SK-MEL-5 (cell line): ENCODE measurements around the gene ARPC5L. TPM values are rescaled to one million over a fixed set of nuclear protein-coding genes. Genes with fewer than 3 reads are reported as not detected.
"Not testable (repeated sequence)": the region's sequence is repeated elsewhere in the genome, so short reads cannot be mapped to it uniquely, and the experiment has no call there.

Source experiments
- DNase-seq: peaks from one replicate; pipeline ENCODE4 v3.0.0-alpha.2; 2016; ENCODE audit warnings: low read depth, low spot score
- in situ Hi-C: cut with HindIII; loops from 2 replicates; pipeline ENCODE4 v1.10.0; 2016; ENCODE audit warnings: low sequenced_read_pairs, high pct_unique_total_duplicates, low pct_unique_long_range_greater_than_20kb
- polyA plus RNA-seq, 2 experiments: library from polyadenylated mRNA; depleted of rRNA; stranded (reverse); fragments of >200 nt; gene quantifications; 2 replicates each; pipeline ENCODE4 v1.2.3, GENCODE V29; 2015
- total RNA-seq: library from RNA; depleted of rRNA; stranded (reverse); fragments of >200 nt; shearing (Covaris generic); gene quantifications from 2 replicates; pipeline ENCODE4 v1.2.3, GENCODE V29; 2014; rRNA removed

The ARPC5L gene
- 28.1 and 30.3 TPM in 2 replicates for total RNA-seq
- polyA plus RNA-seq (2015; cell fraction: cytosol; rRNA removed) = 60.0 and 63.7 TPM in 2 replicates
- polyA plus RNA-seq (2015; cell fraction: nucleus; rRNA removed) = 37.5 and 42.0 TPM in 2 replicates

GRCh38 chr9:124861342-124862229, at the start of gene ARPC5L, which contains the start of gene RPL35:
TSS of gene ARPC5L (plus strand) at chr9:124862130. CDS start at chr9:124869291, 7,161 bp downstream.
TSS of gene RPL35 (minus strand) at chr9:124861957. CDS start at chr9:124861912, 45 bp downstream.
- in situ Hi-C loops = no loop called here
- peak; percentile 90 for DNase-seq

GRCh38 chr9:124812441-124812876, 49.5 kb upstream of the ARPC5L start:
- in situ Hi-C loops = no loop called here
- DNase-seq = peak; percentile 52

GRCh38 chr9:124813041-124813440, 48.9 kb upstream of the ARPC5L start:
- DNase-seq = no peak
- in situ Hi-C loops = no loop called here

GRCh38 chr9:124813501-124814163, 48.3 kb upstream of the ARPC5L start:
- no peak for DNase-seq

DNA sequence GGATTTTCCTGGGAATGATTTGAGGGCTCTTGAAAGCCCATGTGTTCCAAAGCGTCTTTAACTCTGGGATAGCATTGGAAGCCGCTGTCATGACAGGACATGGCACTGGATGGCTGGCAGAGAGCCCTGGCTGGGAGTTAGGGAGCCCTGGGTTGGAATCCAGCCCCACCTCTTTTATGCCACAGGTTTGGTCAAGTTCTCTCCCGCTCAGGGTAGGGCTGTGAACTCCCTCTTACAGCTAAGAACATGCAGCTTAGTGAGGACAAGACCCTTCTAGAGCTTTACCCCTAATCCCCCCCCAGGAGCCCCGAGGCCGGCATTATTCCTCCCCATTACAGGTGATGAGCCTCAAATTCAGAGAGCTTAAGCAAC, 47.8 kb upstream of the ARPC5L start:
- in situ Hi-C loops = no loop called here
- no peak for DNase-seq

More at GRCh38 chr9:124813501-124814163, 48.3 kb upstream of the ARPC5L start:
- in situ Hi-C loops = no loop called here

GRCh38 chr9:124815601-124816000, 46.3 kb upstream of the ARPC5L start:
- in situ Hi-C loops = no loop called here
- DNase-seq = no peak

- peak; percentile 61 for DNase-seq
- in situ Hi-C loops = no loop called here
Observed at GRCh38 chr9:124818431-124819281, 43.3 kb upstream of the ARPC5L start.

DNA sequence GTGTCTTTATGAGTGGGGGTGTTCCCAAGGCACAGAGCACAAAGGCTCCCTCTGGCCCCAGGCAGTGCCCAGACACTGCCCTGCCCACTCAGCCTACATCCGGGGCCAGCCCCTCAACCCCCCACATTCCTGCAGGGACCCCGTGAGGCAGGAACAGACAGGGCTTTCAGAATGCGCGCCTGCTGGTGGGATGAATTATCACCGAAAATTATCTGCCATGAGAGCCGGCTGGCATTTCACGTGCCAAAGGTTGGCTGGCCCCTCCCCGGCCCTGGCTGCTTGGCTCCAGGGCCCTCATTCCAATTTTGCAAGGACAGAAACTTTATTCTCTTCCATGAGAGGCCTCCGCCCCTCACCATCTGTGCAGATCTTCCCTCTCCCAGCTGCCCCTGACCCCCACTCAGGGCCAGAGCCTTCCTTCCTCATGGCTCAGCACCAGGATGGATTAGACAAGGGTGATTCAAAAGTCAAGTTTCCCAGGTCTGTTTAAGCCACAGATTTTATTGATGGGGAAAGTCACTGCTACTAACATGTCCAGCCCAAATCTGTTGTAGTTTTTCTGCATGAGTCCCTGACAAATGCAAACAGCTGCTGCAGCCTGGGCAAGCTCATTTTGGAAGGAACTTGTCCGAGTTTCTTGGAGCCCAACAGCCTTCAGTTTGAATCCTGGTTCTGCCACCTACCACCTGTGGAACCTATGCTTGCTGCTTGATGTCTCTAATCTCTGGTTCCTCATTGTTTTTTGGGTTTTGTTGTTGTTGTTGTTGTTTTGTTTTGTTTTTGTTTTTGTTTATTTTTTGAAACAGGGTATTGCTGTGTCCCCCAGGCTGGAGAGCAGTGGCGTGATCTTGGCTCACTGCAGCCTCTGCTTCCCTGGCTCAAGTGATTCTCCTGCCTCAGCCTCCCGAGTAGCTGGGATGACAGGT, 41.0 kb upstream of the ARPC5L start:
- peak; percentile 49 for DNase-seq
- in situ Hi-C loops = no loop called here

DNA sequence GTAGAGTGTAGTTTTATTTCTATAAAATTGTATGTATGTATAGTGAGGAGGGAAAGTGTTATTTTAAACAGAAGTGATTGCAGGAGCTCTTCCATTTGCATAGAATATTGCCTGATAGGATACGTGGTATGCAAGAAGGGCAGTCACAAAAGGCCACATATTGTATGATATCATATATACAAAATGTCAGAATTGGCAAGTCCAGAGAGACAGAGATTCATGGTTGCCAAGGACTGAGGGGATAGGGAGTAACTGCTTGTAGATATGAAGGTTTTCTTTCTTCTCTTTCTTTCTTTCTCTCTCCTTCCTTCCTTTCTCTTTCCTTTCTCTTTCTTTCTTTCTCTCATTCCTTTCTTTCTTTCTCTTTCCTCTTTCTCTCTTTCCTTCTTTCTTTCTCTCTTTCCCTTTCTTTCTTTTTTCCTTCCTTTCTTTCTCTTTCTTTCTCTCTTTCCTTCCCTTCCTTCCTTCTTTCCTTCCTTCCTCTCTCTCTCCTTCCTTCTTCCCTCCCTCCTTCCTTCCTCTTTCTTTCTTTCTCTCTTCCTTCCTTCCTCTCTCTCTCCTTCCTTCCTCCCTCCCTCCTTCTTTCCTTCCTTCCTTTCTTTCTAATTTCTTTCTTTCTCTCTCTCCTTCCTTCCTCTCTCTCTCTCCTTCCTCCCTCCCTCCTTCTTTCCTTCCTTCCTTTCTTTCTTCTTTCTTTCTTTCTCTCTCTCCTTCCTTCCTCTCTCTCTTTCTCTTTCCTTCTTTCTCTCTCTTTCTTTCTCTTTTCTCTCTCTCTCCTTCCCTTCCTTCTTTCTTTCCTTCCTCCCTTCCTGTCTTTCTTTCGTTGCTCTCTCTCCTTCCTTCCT, 33.2 kb upstream of the ARPC5L start:
- in situ Hi-C loops = no loop called here
- no peak for DNase-seq

DNA sequence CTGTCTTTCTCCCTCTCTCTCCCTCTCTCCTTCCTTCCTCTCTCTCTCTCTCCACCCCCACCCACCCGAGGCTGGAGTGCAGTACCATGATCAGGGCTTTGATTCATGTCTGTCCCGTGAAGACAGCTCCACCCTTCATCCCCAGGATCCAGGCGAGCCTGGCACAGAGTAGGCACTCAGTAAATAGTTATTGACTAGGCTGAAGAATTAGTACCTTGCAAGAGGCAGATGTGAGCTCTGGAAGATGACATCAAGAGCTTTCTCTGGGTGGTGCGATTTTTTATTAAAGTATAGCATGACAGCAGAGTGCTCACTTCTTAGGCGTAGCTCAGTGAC, 32.6 kb upstream of the ARPC5L start:
- no peak for DNase-seq
- in situ Hi-C loops = no loop called here

DNA sequence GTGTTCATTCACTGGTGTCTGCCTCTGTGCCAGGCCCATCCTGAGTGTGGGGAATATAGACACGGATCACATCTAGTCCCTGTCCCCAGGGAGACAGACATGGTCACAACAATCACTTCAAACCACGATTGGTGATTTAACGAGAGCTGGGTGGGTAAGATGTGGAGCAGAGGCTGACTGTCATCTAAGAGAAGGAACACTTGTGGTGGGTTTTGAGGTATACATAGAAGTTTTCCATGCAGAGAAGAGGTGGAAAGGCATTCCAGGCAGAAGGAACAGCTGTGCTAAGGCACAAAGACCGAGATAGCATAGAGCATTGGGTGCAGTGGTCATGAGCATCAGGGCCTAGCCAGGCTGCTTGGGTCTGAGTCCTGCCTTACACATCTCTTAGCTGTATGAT, 31.3 kb upstream of the ARPC5L start:
- DNase-seq = no peak
- in situ Hi-C loops = no loop called here

DNA sequence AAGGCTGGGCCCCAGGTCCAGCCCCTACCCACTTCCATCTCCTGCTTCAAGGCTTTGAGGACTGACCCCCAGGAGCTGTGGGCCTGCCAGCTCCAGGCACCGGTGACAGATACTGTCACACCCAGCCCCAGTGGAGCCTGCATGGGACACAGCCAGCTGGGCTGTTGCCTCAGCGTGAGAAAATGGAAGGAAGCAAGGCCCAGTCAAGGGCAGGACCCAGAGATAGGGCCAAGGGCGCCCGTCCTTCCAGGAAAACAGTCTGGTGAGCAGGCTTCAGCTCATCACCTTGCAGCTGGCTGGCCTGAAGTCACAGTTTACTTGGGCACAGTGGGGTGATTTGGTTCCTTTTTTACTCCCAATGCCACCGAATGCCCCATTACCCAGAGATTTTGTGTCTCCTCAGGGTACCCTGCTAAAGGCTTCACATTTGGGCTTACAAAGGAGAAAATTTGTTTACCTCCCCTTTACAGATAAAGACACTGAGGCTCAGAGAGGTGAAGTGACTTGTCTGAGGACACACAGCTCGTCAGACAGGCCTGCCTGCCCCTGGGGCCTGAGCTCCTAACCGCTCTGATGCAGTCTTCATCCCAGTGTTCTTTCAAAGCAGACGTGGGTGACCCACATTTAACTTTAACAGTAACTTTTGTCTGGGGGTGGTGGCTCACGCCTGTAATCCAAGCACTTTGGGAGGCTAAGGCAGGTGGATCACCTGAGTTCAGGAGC, 30.1 kb upstream of the ARPC5L start:
- in situ Hi-C loops = no loop called here
- no peak for DNase-seq

DNA sequence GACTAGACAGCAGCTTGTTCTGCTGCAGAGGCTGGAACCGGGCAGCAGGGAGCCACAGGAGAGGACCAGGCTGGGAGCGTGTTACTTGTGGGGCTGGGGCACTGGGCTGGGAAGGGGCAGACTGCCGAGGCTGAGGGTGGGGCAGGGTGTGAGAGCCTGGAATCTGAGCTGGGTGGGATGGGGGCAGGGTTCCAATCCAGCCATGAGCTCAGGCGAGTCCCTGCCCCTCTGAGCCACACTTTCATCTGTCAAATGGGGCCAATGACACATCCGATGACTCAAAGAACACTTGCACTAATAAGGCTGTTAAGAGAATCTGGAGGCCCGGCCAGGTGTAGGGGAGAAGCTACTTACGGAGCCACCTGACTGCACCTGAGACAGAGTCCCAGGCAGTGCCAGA, 27.3 kb upstream of the ARPC5L start:
- no peak for DNase-seq
- in situ Hi-C loops = no loop called here

- in situ Hi-C loops = no loop called here
- peak; percentile 77 for DNase-seq
Observed at GRCh38 chr9:124835026-124835557, 26.8 kb upstream of the ARPC5L start.

GRCh38 chr9:124838132-124838531, 23.8 kb upstream of the ARPC5L start:
- in situ Hi-C loops, DNase-seq: not testable (repeated sequence)
